Ovary (tissue), 9 donors: ENCODE measurements around the gene MESD. TPM values are rescaled to one million over a fixed set of nuclear protein-coding genes. Genes with fewer than 3 reads are reported as not detected.

Source experiments
- DNase-seq, 5 donors: peaks; one replicate each; pipeline ENCODE4 v3.0.0-alpha.2; 2019 to 2020
- H3K27ac ChIP-seq, 2 donors: fragments of 200-600 bp; one replicate each; pipeline versions ENCODE4 v1.5.1 to v1.8.0; 2019 to 2022
- H3K27me3 ChIP-seq: fragments of 200-600 bp; one replicate; pipeline ENCODE4 v1.8.0; 2022
- H3K36me3 ChIP-seq: fragments of 200-600 bp; sonication (generic); one replicate; pipeline ENCODE4 v1.5.1; 2019
- H3K4me1 ChIP-seq: one replicate; pipeline ENCODE4 v1.8.1; 2013; ENCODE audit warnings: mild to moderate bottlenecking, moderate library complexity; ENCODE audit not compliant: insufficient read depth
- H3K4me3 ChIP-seq: fragments of 200-600 bp; sonication (generic); one replicate; pipeline ENCODE4 v1.5.1; 2017
- H3K9me3 ChIP-seq, 2 donors: fragments of 200-600 bp in 1 of 2; sonication (generic) in 1 of 2; one replicate each; pipeline versions ENCODE4 v1.5.1 to v1.8.1; 2013 to 2019; ENCODE audit warnings: mild to moderate bottlenecking in 1 of 2, moderate library complexity in 1 of 2
- EP300 ChIP-seq: sonication (generic); formaldehyde crosslinking; IDR thresholded peaks from one replicate; pipeline ENCODE4 v1.6.1; 2017; ENCODE audit warnings: antibody characterized with exemption
- POLR2A ChIP-seq: fragments of 450-650 bp; IDR thresholded peaks from one replicate; pipeline ENCODE4 v1.6.1; 2017; ENCODE audit warnings: antibody characterized with exemption, mild to moderate bottlenecking, moderate library complexity
- WGBS, 3 donors: extraction: QIAGEN DNeasy Blood & Tissue Kit in 1 of 3; methylation state at CpG; one replicate each; pipeline versions ENCODE4 v1.1.5 to v1.1.7; 2013 to 2017; 5-methylcytosine and 5-hydroxymethylcytosine counted together
- intact Hi-C, 4 donors: fragments of 100-400 bp; cut with DNase I; formaldehyde crosslinking; loops; one replicate each; pipeline versions ENCODE4 v1.11.0 to v1.15.1; 2022 to 2023
- polyA plus RNA-seq, 2 donors: library from polyadenylated mRNA; stranded (reverse); fragments of 200-250 nt in 1 of 2; fragments of 350-450 nt in 1 of 2; fragmentation: Illumina TruSeq in 1 of 2; extraction: RNeasy Lipid Tissue Mini Kit (QIAGEN cat#74804) in 1 of 2; gene quantifications; one replicate each; pipeline ENCODE4 v1.2.3, GENCODE V29; 2013 to 2014
- total RNA-seq, 7 donors: library from RNA; depleted of rRNA in 2 of 7; stranded (reverse); fragments of >200 nt in 2 of 7; fragmentation: NEBNext Ultra II Directional in 3 of 7; extraction: Animal tissue kit (Norgen Biotek cat#: 25700) in 3 of 7; gene quantifications; one replicate each; pipeline versions ENCODE4 v1.1.0 to v1.2.4, GENCODE V29; 2016 to 2023
- TF ChIP-seq, protein P1 (sequence below), 3 donors: fragments of 450-650 bp in 2 of 3; fragments of 200-600 bp in 1 of 3; IDR thresholded peaks; one replicate each; pipeline versions ENCODE4 v1.5.1 to v1.8.0; 2016 to 2022; ENCODE audit warnings: antibody characterized with exemption in 3 of 3, mild to moderate bottlenecking in 1 of 3
- donor health status: DM: no; HTN: no; CAD: no; lungs with moderate emphysema.
- donor health status: DM: no; HTN: no; CAD: no.
- donor health status: Bipolar disorder and iron deficiency.
- donor health status: DM: yes; HTN: yes; CAD: no.
- donor health status: DM: no; HTN: no; CAD: no.
- donor health status: DM: yes; HTN: yes; CAD: no.

The MESD gene
- total and polyA plus RNA-seq, 9 donors: 18.0 to 34.8 (median 29.3) TPM

DNA sequence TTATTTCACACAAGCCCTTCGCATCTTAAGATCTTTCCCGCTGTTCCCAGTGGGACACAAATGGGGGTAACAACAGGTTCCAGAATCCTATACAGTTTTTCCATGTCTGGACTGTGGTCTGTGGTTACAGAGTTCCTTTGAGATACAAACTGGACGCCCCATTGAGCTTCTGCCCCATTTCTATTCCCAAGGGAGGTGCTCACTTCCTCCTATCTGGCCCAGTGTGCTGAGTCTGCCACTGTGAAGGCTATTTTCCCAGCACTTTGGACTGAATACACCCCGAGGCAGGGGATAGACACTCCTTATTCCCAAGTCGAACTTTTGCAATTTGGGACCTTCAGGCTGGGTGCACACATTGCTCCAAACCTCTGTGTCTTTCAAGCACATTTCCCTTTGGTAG is 44.0 kb downstream of the MESD start:
- Histone ChIP-seq H3K9me3 (no peaks in the 10 kb centered on the region), H3K27ac (no peak overlapping the region), H3K36me3 (no peaks in the 10 kb centered on the region), H3K4me1 (no peaks in the 10 kb centered on the region), H3K27me3 (no peaks in the 10 kb centered on the region), H3K4me3 (no peak overlapping the region)
- 91 to 95% (median 94%) methylated on average over 5 of the region's 5 CpGs for WGBS, 3 donors
- TF ChIP-seq EP300 (no peak), POLR2A (no peak)
- TF ChIP-seq, protein P1, sequence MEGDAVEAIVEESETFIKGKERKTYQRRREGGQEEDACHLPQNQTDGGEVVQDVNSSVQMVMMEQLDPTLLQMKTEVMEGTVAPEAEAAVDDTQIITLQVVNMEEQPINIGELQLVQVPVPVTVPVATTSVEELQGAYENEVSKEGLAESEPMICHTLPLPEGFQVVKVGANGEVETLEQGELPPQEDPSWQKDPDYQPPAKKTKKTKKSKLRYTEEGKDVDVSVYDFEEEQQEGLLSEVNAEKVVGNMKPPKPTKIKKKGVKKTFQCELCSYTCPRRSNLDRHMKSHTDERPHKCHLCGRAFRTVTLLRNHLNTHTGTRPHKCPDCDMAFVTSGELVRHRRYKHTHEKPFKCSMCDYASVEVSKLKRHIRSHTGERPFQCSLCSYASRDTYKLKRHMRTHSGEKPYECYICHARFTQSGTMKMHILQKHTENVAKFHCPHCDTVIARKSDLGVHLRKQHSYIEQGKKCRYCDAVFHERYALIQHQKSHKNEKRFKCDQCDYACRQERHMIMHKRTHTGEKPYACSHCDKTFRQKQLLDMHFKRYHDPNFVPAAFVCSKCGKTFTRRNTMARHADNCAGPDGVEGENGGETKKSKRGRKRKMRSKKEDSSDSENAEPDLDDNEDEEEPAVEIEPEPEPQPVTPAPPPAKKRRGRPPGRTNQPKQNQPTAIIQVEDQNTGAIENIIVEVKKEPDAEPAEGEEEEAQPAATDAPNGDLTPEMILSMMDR (IDR thresholded peaks at IDR 0.05): no peak
- intact Hi-C loops: no loop called here
- no peak for DNase-seq

DNA sequence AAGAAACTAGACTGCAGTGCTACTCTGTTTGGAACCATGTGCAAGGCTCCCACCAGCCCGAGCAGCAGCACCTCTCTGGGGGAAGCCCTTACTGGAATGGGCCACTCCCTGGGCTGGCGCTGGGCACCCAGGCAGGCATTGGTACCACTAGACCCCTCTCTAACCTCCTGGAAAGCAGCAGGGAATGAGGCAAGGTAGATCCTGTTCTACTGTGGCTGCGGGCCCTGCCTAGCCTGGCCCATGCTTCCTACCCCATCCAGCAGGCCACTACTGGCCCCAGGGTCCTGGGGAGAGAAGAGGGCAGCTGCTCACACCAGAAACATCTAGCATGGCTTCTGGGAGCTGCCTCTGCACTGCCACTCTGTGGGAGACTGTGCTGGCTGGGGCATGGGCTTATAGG is 44.8 kb downstream of the MESD start:
- WGBS, 3 donors: 89 to 95% (median 94%) methylated on average over 2 to 3 of the region's 3 CpGs
- no peak for DNase-seq
- H3K27me3 ChIP-seq: no peaks in the 10 kb centered on the region
- H3K27ac ChIP-seq: no peak overlapping the region
- no peaks in the 10 kb centered on the region for H3K36me3 ChIP-seq
- H3K4me1 ChIP-seq: no peaks in the 10 kb centered on the region
- H3K4me3 ChIP-seq: no peak overlapping the region
- TF ChIP-seq EP300: no peak
- no peak for TF ChIP-seq POLR2A
- TF ChIP-seq, protein P1 (IDR thresholded peaks at IDR 0.05): no peak
- intact Hi-C loops: no loop called here
- no peaks in the 10 kb centered on the region for H3K9me3 ChIP-seq

DNA sequence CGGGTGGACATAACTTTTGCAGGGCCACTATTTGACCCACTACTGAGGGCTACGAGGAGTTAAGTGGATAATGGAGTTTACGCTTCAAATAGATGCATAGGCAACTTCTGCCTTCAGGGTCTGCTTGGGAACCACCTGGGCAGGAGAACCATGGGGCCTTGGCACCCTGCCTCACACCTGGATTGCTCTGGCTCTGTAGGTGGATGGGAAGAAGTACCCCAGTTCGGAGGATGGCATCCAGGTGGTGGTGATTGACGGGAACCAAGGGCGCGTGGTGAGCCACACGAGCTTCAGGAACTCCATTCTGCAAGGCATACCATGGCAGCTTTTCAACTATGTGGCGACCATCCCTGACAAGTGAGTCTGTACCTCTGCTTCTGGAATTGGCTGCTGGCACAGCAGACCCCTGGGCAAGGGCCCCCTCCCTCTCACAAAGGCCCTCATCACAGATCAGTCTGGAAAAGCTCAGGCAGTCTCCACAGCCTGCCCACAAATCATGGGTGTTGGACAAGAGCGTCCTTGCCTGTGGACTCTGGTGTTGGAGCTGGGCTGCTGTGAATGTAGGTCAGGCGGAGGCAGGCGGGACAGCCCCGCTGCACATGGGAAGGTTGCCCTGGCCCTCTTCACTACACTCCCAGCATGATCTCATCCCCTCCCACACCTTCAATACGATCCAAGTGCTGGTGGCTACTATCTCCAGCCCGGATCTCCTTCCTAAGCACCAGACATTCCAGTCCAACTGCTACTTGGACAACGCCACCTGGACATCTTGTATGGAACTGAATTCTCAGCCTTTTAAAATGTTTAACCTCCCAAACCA is 46.7 kb downstream of the MESD start:
- Histone ChIP-seq H3K27ac (no peak overlapping the region), H3K9me3 (no peaks in the 10 kb centered on the region)

GRCh38 chr15:80942266-80942665 is 47.4 kb downstream of the MESD start:
- DNase-seq: no peak
- intact Hi-C loops: no loop called here

More for the DNA sequence above, 46.7 kb downstream of the MESD start:
- Histone ChIP-seq H3K27me3 (no peaks in the 10 kb centered on the region), H3K4me1 (no peaks in the 10 kb centered on the region), H3K4me3 (no peak overlapping the region), H3K36me3 (no peaks in the 10 kb centered on the region)
- TF ChIP-seq, protein P1 (IDR thresholded peaks at IDR 0.05): no peak
- TF ChIP-seq POLR2A (no peak), EP300 (no peak)
- WGBS, 3 donors: 73 to 85% (median 83%) methylated on average over 16 of the region's 16 CpGs
- DNase-seq: no peak
- intact Hi-C loops: no loop called here

More at GRCh38 chr15:80942266-80942665, 47.4 kb downstream of the MESD start:
- Histone ChIP-seq H3K36me3 (no peaks in the 10 kb centered on the region), H3K27ac (no peak overlapping the region), H3K9me3 (no peaks in the 10 kb centered on the region), H3K4me1 (no peaks in the 10 kb centered on the region), H3K4me3 (no peak overlapping the region), H3K27me3 (no peaks in the 10 kb centered on the region)
- TF ChIP-seq, protein P1 (IDR thresholded peaks at IDR 0.05): no peak
- no peak for TF ChIP-seq POLR2A
- TF ChIP-seq EP300: no peak
- WGBS, 3 donors: 83 to 84% (median 84%) methylated on average over 7 of the region's 7 CpGs
